ENCODE results near the gene GASK1A. TPM values are rescaled to one million over a fixed set of nuclear protein-coding genes. Genes with fewer than 3 reads are reported as not detected.

The GASK1A gene
- total RNA-seq, 1 experiment from 2014 or later: not detected

GRCh38 chr3:43023066-43023465, 44.0 kb downstream of the GASK1A start:
- no peak overlapping the region for H3K27ac ChIP-seq (ENCODE audit: low read length)
- CTCF ChIA-PET: no interaction called here
- in situ Hi-C loops (cut with HindIII; ENCODE audit: low pct_unique_long_range_greater_than_20kb, low sequenced_read_pairs) (no loop called here), intact Hi-C loops (cut with micrococcal nuclease; ENCODE audit: unreplicated experiment) (no loop called here)
- no peak for DNase-seq (ENCODE audit: low read depth, low spot score)
- POLR2A ChIA-PET: no interaction called here
- no peaks in the 10 kb centered on the region for H3K36me3 ChIP-seq (ENCODE audit: control insufficient read depth, insufficient read depth, low read length)
- no peak overlapping the region for H3K4me3 ChIP-seq (ENCODE audit: low read depth in 2 of 2, low read length in 2 of 2)
- TF ChIP-seq CTCF (IDR thresholded peaks at IDR 0.05): no peak
- no peak for TF ChIP-seq SIN3A (IDR thresholded peaks at IDR 0.05; ENCODE audit: borderline replicate concordance, insufficient read depth, low read depth, low read length)
- no peak for TF ChIP-seq REST (IDR thresholded peaks at IDR 0.05; ENCODE audit: insufficient read depth in 1 of 2, low read depth in 2 of 2, low read length in 1 of 2)
- no peak for TF ChIP-seq TCF7L2 (IDR thresholded peaks at IDR 0.05; ENCODE audit: low read depth, low read length)
- TF ChIP-seq POLR2AphosphoS5 (IDR thresholded peaks at IDR 0.05; ENCODE audit: low read depth, low read length): no peak
- no peaks in the 10 kb centered on the region for H3K4me1 ChIP-seq (ENCODE audit: control insufficient read depth, insufficient read depth, low read length)
- H3K27me3 ChIP-seq (ENCODE audit: control insufficient read depth, insufficient read depth, low read length): peaks cover 3% of the 10 kb centered on the region
- no peaks in the 10 kb centered on the region for H3K9me3 ChIP-seq (ENCODE audit: control insufficient read depth, insufficient read depth, low read depth, low read length)
- BruUV-seq (replicated peaks): no TSS peak
- ATAC-seq: no peak

- H3K36me3 ChIP-seq (ENCODE audit: control insufficient read depth, insufficient read depth, low read length): no peaks in the 10 kb centered on the region
- POLR2A ChIA-PET: no interaction called here
- DNase-seq (ENCODE audit: low read depth, low spot score) (no peak), ATAC-seq (no peak)
- in situ Hi-C loops (cut with HindIII; ENCODE audit: low pct_unique_long_range_greater_than_20kb, low sequenced_read_pairs) (no loop called here), intact Hi-C loops (cut with micrococcal nuclease; ENCODE audit: unreplicated experiment) (no loop called here)
- no peaks in the 10 kb centered on the region for H3K9me3 ChIP-seq (ENCODE audit: control insufficient read depth, insufficient read depth, low read depth, low read length)
- H3K4me1 ChIP-seq (ENCODE audit: control insufficient read depth, insufficient read depth, low read length): no peaks in the 10 kb centered on the region
- BruUV-seq (replicated peaks): no TSS peak
- TF ChIP-seq CTCF (IDR thresholded peaks at IDR 0.05) (no peak), TCF7L2 (IDR thresholded peaks at IDR 0.05; ENCODE audit: low read depth, low read length) (no peak), REST (IDR thresholded peaks at IDR 0.05; ENCODE audit: insufficient read depth in 1 of 2, low read depth in 2 of 2, low read length in 1 of 2) (no peak), SIN3A (IDR thresholded peaks at IDR 0.05; ENCODE audit: borderline replicate concordance, insufficient read depth, low read depth, low read length) (no peak), POLR2AphosphoS5 (IDR thresholded peaks at IDR 0.05; ENCODE audit: low read depth, low read length) (no peak)
- H3K27me3 ChIP-seq (ENCODE audit: control insufficient read depth, insufficient read depth, low read length): peaks cover 3% of the 10 kb centered on the region
- CTCF ChIA-PET: no interaction called here
- H3K27ac ChIP-seq (ENCODE audit: low read length): no peak overlapping the region
- no peak overlapping the region for H3K4me3 ChIP-seq (ENCODE audit: low read depth in 2 of 2, low read length in 2 of 2)
These were observed 44.6 kb downstream of the GASK1A start for GRCh38 chr3:43023746-43024145.
